Activated CD8-positive, alpha-beta T cell treated with anti-CD3 and anti-CD28 coated beads for 36 hours (primary cell): ENCODE data around the gene DLG2. TPM values are rescaled to one million over a fixed set of nuclear protein-coding genes. Genes with fewer than 3 reads are reported as not detected.

Experiments used
- ATAC-seq: fragments of 200-7000 bp; cut with Tn5 transposase; one replicate; pipeline ENCODE4 v1.10.0; 2021; ENCODE audit warnings: mild to moderate bottlenecking, moderate library complexity
- CTCF ChIA-PET: fragments of 350-600 bp; sonication (Branson Sonifier 250); formaldehyde crosslinking; loops from one replicate; lab custom pipeline; 2021; ENCODE audit warnings: antibody characterized with exemption; lab: Charles Lee
- POLR2A ChIA-PET: fragments of 350-600 bp; sonication (Branson Sonifier 250); formaldehyde crosslinking; loops from one replicate; lab custom pipeline; 2021; ENCODE audit warnings: antibody characterized with exemption; lab: Charles Lee
- DNase-seq: peaks from one replicate; pipeline ENCODE4 v3.0.0-alpha.2; 2020
- H3K27ac Mint-ChIP-seq: one replicate; pipeline ENCODE4 v1.8.0; 2021; ENCODE audit warnings: mild to moderate bottlenecking, mixed read lengths
- H3K27me3 Mint-ChIP-seq: one replicate; pipeline ENCODE4 v1.8.0; 2021; ENCODE audit warnings: mixed read lengths
- H3K36me3 Mint-ChIP-seq: one replicate; pipeline ENCODE4 v1.8.0; 2021; ENCODE audit warnings: low read depth, mixed read lengths
- H3K4me1 Mint-ChIP-seq: one replicate; pipeline ENCODE4 v1.8.0; 2021; ENCODE audit warnings: low read depth, mixed read lengths
- H3K4me3 Mint-ChIP-seq: one replicate; pipeline ENCODE4 v1.8.0; 2021; ENCODE audit warnings: mild to moderate bottlenecking, moderate library complexity, mixed read lengths
- H3K9me3 Mint-ChIP-seq: one replicate; pipeline ENCODE4 v1.8.0; 2021; ENCODE audit warnings: mixed read lengths
- CTCF ChIP-seq: fragments of 200-600 bp; IDR thresholded peaks from one replicate; pipeline ENCODE4 v1.8.0; 2022; ENCODE audit warnings: antibody characterized with exemption, mild to moderate bottlenecking
- intact Hi-C: fragments of 100-400 bp; cut with micrococcal nuclease; formaldehyde crosslinking; loops from one replicate; pipeline ENCODE4 v1.10.0; 2022
- total RNA-seq, 2 experiments: library from RNA; stranded (reverse); gene quantifications; one replicate each; pipeline ENCODE4 v1.2.3, GENCODE V29; 2021

DLG2 gene
- total RNA-seq, 2 experiments from 2014 or later: 2.2 to 2.6 TPM

DNA sequence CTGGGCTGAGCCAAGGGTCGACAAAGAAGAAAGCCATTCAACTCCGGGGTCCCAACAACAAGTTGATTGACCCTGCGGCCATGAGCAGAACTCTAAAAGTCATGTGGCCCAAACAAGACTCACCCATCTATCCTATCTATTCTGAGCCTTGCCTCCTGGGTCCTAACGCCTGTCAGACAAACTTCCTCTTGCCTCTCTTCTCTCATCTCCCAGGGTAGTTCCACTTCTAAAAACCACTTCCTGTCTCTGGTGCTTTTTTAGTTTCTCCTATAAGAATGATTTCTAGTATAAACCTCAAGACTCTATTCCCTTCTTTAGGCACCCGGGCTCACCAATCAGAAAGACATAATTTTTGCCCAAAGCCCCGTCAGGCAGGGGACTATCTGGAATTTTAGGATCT lies 530.2 kb downstream of the DLG2 start:
- intact Hi-C loops: no loop called here
- Mint-ChIP-seq H3K27ac (no peak overlapping the region), H3K4me1 (no peaks in the 10 kb centered on the region), H3K36me3 (no peaks in the 10 kb centered on the region), H3K9me3 (peaks cover 29% of the 10 kb centered on the region), H3K27me3 (no peaks in the 10 kb centered on the region), H3K4me3 (no peak overlapping the region)
- ChIA-PET POLR2A (no interaction called here), CTCF (no interaction called here)
- ATAC-seq: no peak
- DNase-seq: no peak
- TF ChIP-seq CTCF: no peak

DNA sequence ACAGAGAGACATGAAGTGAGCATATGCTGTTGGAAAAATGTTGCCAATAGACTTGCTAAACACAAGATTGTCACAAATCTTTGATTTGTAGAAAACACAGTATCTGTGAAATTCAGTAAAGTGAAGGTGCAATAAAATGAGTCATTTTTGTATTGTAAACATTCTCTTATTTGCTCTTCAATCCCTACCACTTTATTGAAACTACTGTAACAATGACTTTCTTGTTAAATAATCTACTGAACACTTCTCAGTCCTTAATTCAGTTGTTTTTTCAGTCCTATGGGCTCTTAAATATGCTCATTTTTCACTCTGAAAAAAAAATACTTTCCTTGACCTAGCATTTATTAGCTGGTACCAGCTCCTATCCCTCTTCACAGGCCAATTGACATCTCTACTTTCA lies 531.9 kb downstream of the DLG2 start:
- no peak for DNase-seq
- intact Hi-C loops: no loop called here
- no peaks in the 10 kb centered on the region for H3K36me3 Mint-ChIP-seq
- CTCF ChIA-PET: no interaction called here
- H3K27ac Mint-ChIP-seq: no peak overlapping the region
- H3K4me3 Mint-ChIP-seq: no peak overlapping the region
- ATAC-seq: no peak
- no peaks in the 10 kb centered on the region for H3K27me3 Mint-ChIP-seq
- H3K4me1 Mint-ChIP-seq: no peaks in the 10 kb centered on the region
- no peak for TF ChIP-seq CTCF
- POLR2A ChIA-PET: no interaction called here
- H3K9me3 Mint-ChIP-seq: peaks cover 32% of the 10 kb centered on the region

DNA sequence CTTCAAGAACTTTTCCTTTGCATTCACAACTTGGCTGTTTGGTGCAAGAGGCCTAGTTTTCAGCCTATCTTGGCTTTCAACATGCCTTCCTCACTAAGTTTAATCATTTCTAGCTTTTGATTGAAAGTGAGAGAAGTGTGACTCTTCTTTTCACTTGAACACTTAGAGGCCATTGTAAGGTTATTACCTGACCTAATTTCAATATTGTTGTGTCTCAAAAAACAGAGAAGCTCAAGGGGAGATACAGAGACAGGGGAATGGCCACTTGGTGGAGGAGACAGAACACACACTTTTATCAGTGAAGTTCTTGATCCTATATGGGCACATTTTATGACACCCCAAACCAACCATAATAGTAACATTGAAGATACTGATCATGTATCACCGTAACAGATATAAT lies 532.3 kb downstream of the DLG2 start:
- Mint-ChIP-seq H3K4me1 (no peaks in the 10 kb centered on the region), H3K27ac (no peak overlapping the region), H3K4me3 (no peak overlapping the region), H3K27me3 (no peaks in the 10 kb centered on the region), H3K9me3 (peaks cover 33% of the 10 kb centered on the region), H3K36me3 (no peaks in the 10 kb centered on the region)
- ChIA-PET POLR2A (no interaction called here), CTCF (no interaction called here)
- intact Hi-C loops: no loop called here
- no peak for TF ChIP-seq CTCF
- ATAC-seq (no peak), DNase-seq (no peak)

- DNase-seq (no peak), ATAC-seq (no peak)
- Mint-ChIP-seq H3K27me3 (no peaks in the 10 kb centered on the region), H3K36me3 (no peaks in the 10 kb centered on the region), H3K4me1 (no peaks in the 10 kb centered on the region), H3K9me3 (peaks cover 25% of the 10 kb centered on the region), H3K27ac (no peak overlapping the region), H3K4me3 (no peak overlapping the region)
- POLR2A ChIA-PET: no interaction called here
- CTCF ChIA-PET: no interaction called here
- TF ChIP-seq CTCF: no peak
- intact Hi-C loops: no loop called here
Observed at GRCh38 chr11:85089654-85090053, 537.5 kb downstream of the DLG2 start.

DNA sequence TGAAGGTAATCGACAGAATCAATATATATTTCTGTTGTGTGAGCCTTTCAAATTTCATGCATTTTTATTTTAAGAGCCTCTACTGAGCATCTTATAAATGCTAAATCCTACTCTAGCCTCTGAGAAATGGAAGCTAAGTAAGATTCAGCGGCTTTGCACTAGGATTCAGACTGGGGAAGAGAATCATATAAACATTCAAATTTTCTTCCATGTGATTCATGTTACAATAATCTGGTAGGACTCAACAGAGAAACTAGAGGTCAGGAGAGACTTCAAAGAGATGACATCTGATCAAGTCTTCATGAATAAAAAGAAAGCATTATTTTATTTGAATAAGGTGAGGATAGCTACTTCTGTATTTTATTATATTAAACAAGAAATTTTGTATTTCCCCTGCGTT lies 538.9 kb downstream of the DLG2 start:
- H3K27me3 Mint-ChIP-seq: no peaks in the 10 kb centered on the region
- no peak for TF ChIP-seq CTCF
- H3K27ac Mint-ChIP-seq: no peak overlapping the region
- ATAC-seq (no peak), DNase-seq (no peak)
- intact Hi-C loops: no loop called here
- no peak overlapping the region for H3K4me3 Mint-ChIP-seq
- H3K4me1 Mint-ChIP-seq: no peaks in the 10 kb centered on the region
- no peaks in the 10 kb centered on the region for H3K36me3 Mint-ChIP-seq
- H3K9me3 Mint-ChIP-seq: peaks cover 29% of the 10 kb centered on the region
- CTCF ChIA-PET: no interaction called here
- POLR2A ChIA-PET: interaction anchor here (0.6 kb wide), 1 partner anchor 1187 kb away, joined by 3 read pairs; no protein-coding TSS in a partner anchor
